Neural progenitor cell (in vitro differentiated cells): Measurements from ENCODE around the gene NPW. TPM values are rescaled to one million over a fixed set of nuclear protein-coding genes. Genes with fewer than 3 reads are reported as not detected.
"Not testable (repeated sequence)": the region's sequence is repeated elsewhere in the genome, so short reads cannot be mapped to it uniquely, and the experiment has no call there.

Experiments
- DNase-seq: peaks from one replicate; pipeline ENCODE4 v3.0.0-alpha.2; 2016; ENCODE audit warnings: low spot score
- H2AFZ ChIP-seq: fragments of 200-600 bp; sonication (generic); replicated peaks from 2 replicates; pipeline ENCODE4 v1.6.1; 2016; ENCODE audit warnings: antibody characterized with exemption
- H3F3A ChIP-seq: fragments of 200-600 bp; sonication (generic); 2 replicates; pipeline ENCODE4 v1.6.1; 2016; ENCODE audit warnings: antibody characterized with exemption, low read depth
- H3K27ac ChIP-seq: fragments of 200-600 bp; sonication (generic); 2 replicates; pipeline ENCODE4 v1.5.1; 2016; ENCODE audit warnings: mild to moderate bottlenecking
- H3K27me3 ChIP-seq: fragments of 200-600 bp; sonication (generic); 2 replicates; pipeline ENCODE4 v1.6.1; 2016; ENCODE audit warnings: mild to moderate bottlenecking, moderate library complexity
- H3K36me3 ChIP-seq: fragments of 200-600 bp; sonication (generic); 2 replicates; pipeline ENCODE4 v1.5.1; 2016
- H3K4me1 ChIP-seq: fragments of 200-600 bp; sonication (generic); 2 replicates; pipeline ENCODE4 v1.6.1; 2016; ENCODE audit warnings: mixed run types
- H3K4me2 ChIP-seq: fragments of 200-600 bp; sonication (generic); 2 replicates; pipeline ENCODE4 v1.6.1; 2016
- H3K4me3 ChIP-seq: fragments of 200-600 bp; sonication (generic); 2 replicates; pipeline ENCODE4 v1.5.1; 2016
- H3K79me2 ChIP-seq: fragments of 200-600 bp; sonication (generic); 2 replicates; pipeline ENCODE4 v1.6.1; 2016; ENCODE audit warnings: low read depth
- H3K9ac ChIP-seq: fragments of 200-600 bp; sonication (generic); 2 replicates; pipeline ENCODE4 v1.6.1; 2016
- H3K9me3 ChIP-seq: fragments of 200-600 bp; sonication (generic); 2 replicates; pipeline ENCODE4 v1.5.1; 2016; ENCODE audit warnings: low read depth
- H4K20me1 ChIP-seq: fragments of 200-600 bp; sonication (generic); 2 replicates; pipeline ENCODE4 v1.6.1; 2016; ENCODE audit warnings: low read depth
- H3K27ac Mint-ChIP-seq: 3 replicates; pipeline ENCODE4 v1.8.0; 2021; ENCODE audit warnings: mixed read lengths
- H3K27me3 Mint-ChIP-seq: 2 replicates; pipeline ENCODE4 v1.8.0; 2022; ENCODE audit warnings: low read depth, mild to moderate bottlenecking, inconsistent platforms, moderate library complexity, mixed read lengths; ENCODE audit not compliant: insufficient read depth
- H3K36me3 Mint-ChIP-seq: 3 replicates; pipeline ENCODE4 v1.8.0; 2021; ENCODE audit warnings: mixed read lengths
- H3K4me1 Mint-ChIP-seq: 3 replicates; pipeline ENCODE4 v1.8.0; 2021; ENCODE audit warnings: mixed read lengths
- H3K4me3 Mint-ChIP-seq: 3 replicates; pipeline ENCODE4 v1.8.0; 2021; ENCODE audit warnings: mild to moderate bottlenecking, moderate library complexity, mixed read lengths
- H3K9me3 Mint-ChIP-seq: 3 replicates; pipeline ENCODE4 v1.8.0; 2020; ENCODE audit warnings: mixed read lengths
- CTCF ChIP-seq: fragments of 200-600 bp; sonication (generic); IDR thresholded peaks from 2 replicates; pipeline ENCODE4 v1.5.1; 2017; ENCODE audit warnings: antibody characterized with exemption, mild to moderate bottlenecking
- EZH2 ChIP-seq: fragments of 200-600 bp; sonication (generic); IDR thresholded peaks from 2 replicates; pipeline ENCODE4 v1.6.1; 2017; ENCODE audit warnings: antibody characterized with exemption, mild to moderate bottlenecking, moderate library complexity
- EZH2phosphoT487 ChIP-seq: fragments of 200-600 bp; sonication (generic); IDR thresholded peaks from 2 replicates; pipeline ENCODE4 v1.6.1; 2017; ENCODE audit warnings: antibody characterized with exemption
- total RNA-seq: library from RNA; depleted of rRNA; stranded (reverse); fragments of >200 nt; gene quantifications from 2 replicates; pipeline ENCODE4 v1.2.3, GENCODE V29; 2015; ENCODE audit warnings: low replicate concordance

The NPW gene
- total RNA-seq, 1 donor from 2014 or later = not detected

DNA sequence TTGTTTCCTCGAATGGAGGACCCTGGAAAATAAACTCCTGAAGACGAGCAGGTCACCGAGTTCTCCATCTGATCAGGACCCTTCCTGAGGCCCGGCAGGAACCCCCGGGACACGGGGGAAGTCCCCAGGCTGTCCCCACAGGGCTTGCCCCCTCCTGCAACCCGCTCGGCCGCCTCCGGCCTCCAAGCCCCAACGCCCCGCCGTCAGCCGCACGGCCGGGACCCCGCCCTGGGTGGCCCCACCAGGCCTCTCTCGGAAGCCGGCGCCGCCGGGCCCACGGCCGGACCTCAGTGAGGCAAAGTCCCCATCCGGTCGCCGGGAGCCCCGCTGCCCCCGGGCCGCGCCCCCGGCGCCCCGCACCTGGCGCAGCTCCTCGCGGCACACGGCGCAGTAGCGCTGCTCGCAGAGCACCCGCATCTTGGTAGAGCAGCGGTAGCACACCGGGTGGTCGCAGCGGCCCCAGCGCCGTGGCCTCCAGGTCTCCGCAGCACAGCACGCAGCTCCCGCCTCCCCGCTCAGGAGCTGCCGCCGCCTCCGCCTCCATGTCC is 10.3 kb upstream of the NPW start:
- H3K9ac ChIP-seq = peak overlapping the region; percentile 88
- H3K36me3 Mint-ChIP-seq = peaks cover 3% of the 10 kb centered on the region
- no peak overlapping the region for H3K27ac Mint-ChIP-seq
- H3K4me3 ChIP-seq = peak overlapping the region; percentile 100
- peaks cover 15% of the 10 kb centered on the region for H3K4me1 ChIP-seq
- no peaks in the 10 kb centered on the region for H3K9me3 ChIP-seq
- H3K27me3 Mint-ChIP-seq = peaks cover 2% of the 10 kb centered on the region
- H3K9me3 Mint-ChIP-seq = no peaks in the 10 kb centered on the region
- DNase-seq = no peak
- no peak overlapping the region for H3K27ac ChIP-seq
- no peaks in the 10 kb centered on the region for H3K36me3 ChIP-seq
- no peak for TF ChIP-seq EZH2
- no peak for TF ChIP-seq EZH2phosphoT487
- no peak for TF ChIP-seq CTCF
- H4K20me1 ChIP-seq = peaks cover 50% of the 10 kb centered on the region
- H3K79me2 ChIP-seq = peaks cover 45% of the 10 kb centered on the region
- peaks cover 27% of the 10 kb centered on the region for H3F3A ChIP-seq
- peak overlapping the region; percentile 89 for H3K4me2 ChIP-seq
- H2AFZ ChIP-seq = peak overlapping the region; percentile 44
- H3K27me3 ChIP-seq = no peaks in the 10 kb centered on the region
- peak overlapping the region; percentile 88 for H3K4me3 Mint-ChIP-seq
- peaks cover 31% of the 10 kb centered on the region for H3K4me1 Mint-ChIP-seq

DNA sequence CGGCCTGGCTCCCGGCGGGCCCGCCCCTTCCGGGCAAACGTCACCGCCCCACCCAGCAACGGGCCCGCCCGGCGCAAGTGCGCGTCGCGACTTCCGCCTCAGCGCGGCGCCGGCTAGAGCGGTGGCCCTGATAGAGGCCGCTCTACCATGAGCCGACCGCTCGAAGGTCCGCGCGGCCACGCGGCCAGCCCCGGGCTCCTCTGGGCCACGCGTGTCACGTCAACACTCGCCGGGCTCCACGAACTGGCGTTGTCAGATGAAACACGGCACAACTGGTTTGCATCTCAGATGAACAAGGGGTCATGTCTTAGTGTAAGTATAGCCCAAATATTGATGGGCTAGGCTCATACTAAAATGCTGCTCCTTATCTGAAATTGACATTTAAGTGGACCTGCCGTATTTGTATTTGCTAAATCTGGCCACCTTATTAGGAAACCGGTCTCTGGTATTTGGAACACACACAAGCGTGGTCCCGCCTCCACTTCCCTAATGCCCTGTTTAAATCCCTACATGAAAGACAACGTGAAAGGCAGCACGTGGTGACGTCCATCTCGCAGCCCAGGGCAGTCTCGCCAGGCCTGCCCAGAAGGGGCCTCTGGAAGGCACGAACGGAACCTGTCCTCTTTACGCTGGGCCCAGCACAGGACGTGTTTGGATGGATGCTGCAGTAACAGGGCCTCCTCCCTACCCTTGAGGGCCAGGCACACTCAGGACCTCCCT is 9.6 kb upstream of the NPW start, which contains the start of gene ZNF598:
Gene ZNF598, minus strand, starts transcription at position 31 of the 720 bp plus-strand sequence.
- peaks cover 43% of the 10 kb centered on the region for H4K20me1 ChIP-seq
- peaks cover 44% of the 10 kb centered on the region for H3K79me2 ChIP-seq
- Mint-ChIP-seq H3K4me1 (peaks cover 25% of the 10 kb centered on the region), H3K27me3 (peaks cover 2% of the 10 kb centered on the region), H3K4me3 (peak within 1 kb of the TSS; percentile 93), H3K27ac (peak within 1 kb of the TSS; percentile 85), H3K9me3 (no peaks in the 10 kb centered on the region), H3K36me3 (peaks cover 3% of the 10 kb centered on the region)
- H3K9ac ChIP-seq = peak within 1 kb of the TSS; percentile 88
- H2AFZ ChIP-seq = peak within 1 kb of the TSS; percentile 66
- no peak within 1 kb of the TSS for H3K27ac ChIP-seq
- no peaks in the 10 kb centered on the region for H3K27me3 ChIP-seq
- peak within 1 kb of the TSS; percentile 100 for H3K4me3 ChIP-seq
- TF ChIP-seq EZH2 (no peak), CTCF (no peak), EZH2phosphoT487 (no peak)
- no peaks in the 10 kb centered on the region for H3K9me3 ChIP-seq
- H3K4me2 ChIP-seq = peak within 1 kb of the TSS; percentile 89
- peak; percentile 96 for DNase-seq
- peaks cover 20% of the 10 kb centered on the region for H3F3A ChIP-seq
- no peaks in the 10 kb centered on the region for H3K36me3 ChIP-seq
- H3K4me1 ChIP-seq = peaks cover 12% of the 10 kb centered on the region

DNA sequence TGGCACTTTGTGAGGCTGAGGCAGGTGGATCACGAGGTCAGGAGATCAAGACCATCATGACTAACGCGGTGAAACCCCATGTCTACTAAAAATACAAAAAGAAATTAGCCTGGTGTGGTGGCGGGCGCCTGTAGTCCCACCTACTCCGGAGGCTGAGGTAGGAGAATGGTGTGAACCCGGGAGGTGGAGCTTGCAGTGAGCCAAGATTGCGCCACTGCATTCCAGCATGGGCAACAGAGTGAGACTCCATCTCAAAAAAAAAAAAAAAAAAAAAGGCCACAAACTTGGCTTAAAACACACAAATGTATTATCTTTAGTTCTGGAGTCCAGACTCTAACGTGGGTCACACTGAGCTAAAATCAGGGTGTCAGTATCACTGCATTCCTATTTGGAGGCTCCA is 7.9 kb upstream of the NPW start:
- Histone ChIP-seq H3K79me2 (peaks cover 27% of the 10 kb centered on the region), H3F3A (peaks cover 14% of the 10 kb centered on the region), H4K20me1 (peaks cover 25% of the 10 kb centered on the region), H3K4me1 (peaks cover 12% of the 10 kb centered on the region)
- H3K27ac Mint-ChIP-seq, H3K9ac ChIP-seq, H3K36me3 ChIP-seq, H3K27me3 Mint-ChIP-seq, H3K9me3 Mint-ChIP-seq, H3K27me3 ChIP-seq, H3K36me3 Mint-ChIP-seq, H3K4me3 ChIP-seq, DNase-seq, H3K4me2 ChIP-seq, H3K9me3 ChIP-seq, H2AFZ ChIP-seq, H3K4me3 Mint-ChIP-seq, H3K27ac ChIP-seq: not testable (repeated sequence)
- peaks cover 20% of the 10 kb centered on the region for H3K4me1 Mint-ChIP-seq

GRCh38 chr16:2013527-2013926 is 6.1 kb upstream of the NPW start:
- peaks cover 11% of the 10 kb centered on the region for H3K4me1 Mint-ChIP-seq
- DNase-seq = no peak
- peak overlapping the region; percentile 18 for H3K4me3 Mint-ChIP-seq
- Histone ChIP-seq H3K79me2 (peaks cover 9% of the 10 kb centered on the region), H3K4me2 (no peak overlapping the region), H4K20me1 (peaks cover 7% of the 10 kb centered on the region), H3K4me1 (peaks cover 5% of the 10 kb centered on the region), H3K9ac (no peak overlapping the region), H3F3A (peaks cover 14% of the 10 kb centered on the region), H2AFZ (no peak overlapping the region), H3K27me3 (peaks cover 26% of the 10 kb centered on the region), H3K9me3 (no peaks in the 10 kb centered on the region), H3K36me3 (no peaks in the 10 kb centered on the region), H3K27ac (no peak overlapping the region), H3K4me3 (no peak overlapping the region)
- peaks cover 9% of the 10 kb centered on the region for H3K27me3 Mint-ChIP-seq
- no peak for TF ChIP-seq EZH2
- peaks cover under 1% of the 10 kb centered on the region for H3K36me3 Mint-ChIP-seq
- H3K9me3 Mint-ChIP-seq = no peaks in the 10 kb centered on the region
- no peak overlapping the region for H3K27ac Mint-ChIP-seq
